Thyroid gland (tissue), 4 donors: ENCODE measurements around the gene NCAPD3. TPM values are rescaled to one million over a fixed set of nuclear protein-coding genes. Genes with fewer than 3 reads are reported as not detected.

ENCODE experiments used
- DNase-seq, 2 donors: peaks; one replicate each; pipeline ENCODE4 v3.0.0-alpha.2; 2019
- H3K27ac ChIP-seq, 3 donors: fragments of 200-600 bp; sonication (generic); 1 replicate in 2 of 3; 2 replicates in 1 of 3; pipeline ENCODE4 v1.5.1; 2016 to 2019; ENCODE audit warnings: mild to moderate bottlenecking in 1 of 3, moderate library complexity in 1 of 3
- H3K27me3 ChIP-seq: fragments of 200-600 bp; sonication (generic); one replicate; pipeline ENCODE4 v1.5.1; 2019
- H3K36me3 ChIP-seq, 2 donors: fragments of 200-600 bp; sonication (generic); one replicate each; pipeline ENCODE4 v1.5.1; 2016 to 2019
- H3K4me1 ChIP-seq, 2 donors: fragments of 200-600 bp; sonication (generic); one replicate each; pipeline ENCODE4 v1.5.1; 2017 to 2019
- H3K4me3 ChIP-seq, 3 donors: fragments of 200-600 bp; sonication (generic); replicated peaks in 1 of 3; 1 replicate in 2 of 3; 2 replicates in 1 of 3; pipeline ENCODE4 v1.5.1; 2016; ENCODE audit warnings: mild to moderate bottlenecking in 1 of 3
- H3K9me3 ChIP-seq: fragments of 200-600 bp; sonication (generic); one replicate; pipeline ENCODE4 v1.5.1; 2017
- CTCF ChIP-seq, 6 experiments: fragments of 200-600 bp in 3 of 6; fragments of 450-650 bp in 3 of 6; sonication (generic) in 3 of 6; IDR thresholded peaks; one replicate each; pipeline ENCODE4 v1.5.1; 2016 to 2019; ENCODE audit warnings: antibody characterized with exemption in 6 of 6, mild to moderate bottlenecking in 2 of 6, inconsistent platforms in 1 of 6, moderate library complexity in 1 of 6
- POLR2A ChIP-seq, 2 donors: fragments of 450-650 bp; IDR thresholded peaks; one replicate each; pipeline ENCODE4 v1.6.1; 2017; ENCODE audit warnings: antibody characterized with exemption in 2 of 2, mild to moderate bottlenecking in 2 of 2, moderate library complexity in 1 of 2
- WGBS, 2 donors: methylation state at CpG; one replicate each; pipeline ENCODE4 v1.1.5; 2017; 5-methylcytosine and 5-hydroxymethylcytosine counted together
- intact Hi-C: fragments of 100-400 bp; cut with DNase I; formaldehyde crosslinking; loops from one replicate; pipeline ENCODE4 v1.15.1; 2023
- total RNA-seq, 4 donors: library from RNA; depleted of rRNA; stranded (reverse); fragments of >200 nt; gene quantifications; one replicate each; pipeline ENCODE4 v1.2.3, GENCODE V29; 2016

NCAPD3 gene
- total RNA-seq, 4 donors from 2014 or later, result 17.5 to 31.4 (median 21.9) TPM

- no peaks in the 10 kb centered on the region for H3K27me3 ChIP-seq
- 87 to 88% methylated on average over 7 of the region's 7 CpGs for WGBS, 2 donors
- no peaks in the 10 kb centered on the region for H3K4me1 ChIP-seq
- no peak overlapping the region for H3K4me3 ChIP-seq
- H3K9me3 ChIP-seq, result no peaks in the 10 kb centered on the region
- no peak overlapping the region for H3K27ac ChIP-seq
- peaks cover 5 to 14% of the 10 kb centered on the region in 2 donors for H3K36me3 ChIP-seq
- TF ChIP-seq POLR2A (IDR thresholded peaks at IDR 0.05), result no peak
- no peak for TF ChIP-seq CTCF (IDR thresholded peaks at IDR 0.05)
- no peak for DNase-seq
- intact Hi-C loops, result no loop called here
Measured at GRCh38 chr11:134236834-134237556, 13.2 kb upstream of the NCAPD3 start.

- no peaks in the 10 kb centered on the region for H3K27me3 ChIP-seq
- peaks cover 0 to 7% of the 10 kb centered on the region in 2 donors for H3K4me1 ChIP-seq
- no peak for DNase-seq
- peaks cover 5 to 7% of the 10 kb centered on the region in 2 donors for H3K36me3 ChIP-seq
- no peaks in the 10 kb centered on the region for H3K9me3 ChIP-seq
- no peak overlapping the region for H3K4me3 ChIP-seq
- no peak overlapping the region for H3K27ac ChIP-seq
- 88 to 89% methylated on average over 3 of the region's 3 CpGs for WGBS, 2 donors
- TF ChIP-seq POLR2A (IDR thresholded peaks at IDR 0.05), result no peak
- TF ChIP-seq CTCF (IDR thresholded peaks at IDR 0.05), result no peak
- intact Hi-C loops, result no loop called here
Measured at GRCh38 chr11:134235399-134235798, 11.6 kb upstream of the NCAPD3 start.

- Histone ChIP-seq H3K4me1 (peaks cover 3 to 8% of the 10 kb centered on the region in 2 donors), H3K27me3 (no peaks in the 10 kb centered on the region), H3K4me3 (no peak overlapping the region), H3K36me3 (no peaks in the 10 kb centered on the region), H3K27ac (no peak overlapping the region), H3K9me3 (no peaks in the 10 kb centered on the region)
- intact Hi-C loops, result no loop called here
- DNase-seq, result no peak
- WGBS, 2 donors, result 87 to 95% methylated on average over 4 of the region's 4 CpGs
- TF ChIP-seq POLR2A (IDR thresholded peaks at IDR 0.05) (no peak), CTCF (IDR thresholded peaks at IDR 0.05) (no peak)
Measured at GRCh38 chr11:134233729-134234179, 10.0 kb upstream of the NCAPD3 start.

GRCh38 chr11:134231958-134232659, 8.3 kb upstream of the NCAPD3 start:
- Histone ChIP-seq H3K36me3 (no peaks in the 10 kb centered on the region), H3K27me3 (no peaks in the 10 kb centered on the region), H3K4me1 (peaks cover 7 to 8% of the 10 kb centered on the region in 2 donors), H3K9me3 (no peaks in the 10 kb centered on the region), H3K27ac (no peak overlapping the region), H3K4me3 (no peak overlapping the region)
- intact Hi-C loops, result no loop called here
- no peak for DNase-seq
- 68 to 72% methylated on average over 10 of the region's 10 CpGs for WGBS, 2 donors
- no peak for TF ChIP-seq CTCF (IDR thresholded peaks at IDR 0.05)
- TF ChIP-seq POLR2A (IDR thresholded peaks at IDR 0.05), result no peak

GRCh38 chr11:134230339-134230738, 6.6 kb upstream of the NCAPD3 start:
- TF ChIP-seq POLR2A (IDR thresholded peaks at IDR 0.05), result no peak
- TF ChIP-seq CTCF (IDR thresholded peaks at IDR 0.05), result no peak
- no peaks in the 10 kb centered on the region for H3K9me3 ChIP-seq
- peaks cover 17 to 23% of the 10 kb centered on the region in 2 donors for H3K4me1 ChIP-seq
- no peak overlapping the region for H3K4me3 ChIP-seq
- intact Hi-C loops, result no loop called here
- 61 to 66% methylated on average over 4 of the region's 4 CpGs for WGBS, 2 donors
- H3K27ac ChIP-seq, result no peak overlapping the region
- H3K27me3 ChIP-seq, result no peaks in the 10 kb centered on the region
- no peaks in the 10 kb centered on the region for H3K36me3 ChIP-seq
- DNase-seq, result no peak
